ENCODE data around the gene PLXNA4. TPM values are rescaled to one million over a fixed set of nuclear protein-coding genes. Genes with fewer than 3 reads are reported as not detected.
A peak's percentile ranks its signal among the peaks of the same experiment; 100 is the strongest.

PLXNA4 gene
- total and polyA plus RNA-seq, 9 of the 15 experiments (the other 6 are each of a cell fraction or from before 2014, with no cell fraction given), result under 0.01 to 0.09 TPM; not detected in 7

DNA sequence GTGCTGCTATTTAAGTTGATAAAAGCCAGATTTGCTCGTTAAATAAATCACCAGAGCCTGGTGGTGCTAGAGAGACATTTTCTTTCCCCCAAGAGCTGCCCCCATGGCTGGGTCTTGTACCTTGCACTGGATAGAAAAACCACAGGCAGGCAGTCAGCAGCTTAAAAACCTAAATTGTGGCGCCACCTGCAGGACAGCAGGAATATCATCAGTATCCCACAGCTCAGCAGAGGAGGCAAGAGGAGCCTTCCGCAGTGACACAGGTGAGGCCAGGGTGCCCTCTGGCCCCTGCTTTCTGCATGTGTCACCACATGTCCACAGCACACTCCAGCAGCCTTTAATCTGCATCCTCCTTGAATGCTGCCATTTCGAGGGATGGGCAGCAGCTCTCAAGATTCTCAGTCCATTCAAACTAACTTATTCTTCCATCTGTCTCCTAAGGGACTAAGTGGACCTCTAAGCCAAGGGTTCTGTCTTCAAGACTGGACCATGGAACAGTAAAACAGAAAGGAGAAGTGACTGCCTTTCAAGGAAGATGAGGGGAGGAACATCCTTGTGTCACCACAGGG lies 4.5 kb upstream of the PLXNA4 start (continued):
- TF ChIP-seq DEAF1 (CRISPR knock-in tag; IDR thresholded peaks at IDR 0.05), result peak; percentile 88
- TF ChIP-seq ZNF695 (CRISPR knock-in tag; IDR thresholded peaks at IDR 0.05), result 0 out of 2 replicates have a peak, but pooled peaks have one; percentile 8
- no peak for TF ChIP-seq ZNF263 (CRISPR knock-in tag; IDR thresholded peaks at IDR 0.05; ENCODE audit: borderline replicate concordance)
- TF ChIP-seq RB1 (IDR thresholded peaks at IDR 0.05; ENCODE audit: low read depth), result 0 out of 2 replicates have a peak, but pooled peaks have one; percentile 27
- TF ChIP-seq STAG1 (CRISPR knock-in tag; IDR thresholded peaks at IDR 0.05; ENCODE audit: borderline replicate concordance), result peak; percentile 86
- 0 out of 2 replicates have a peak, but pooled peaks have one; percentile 11 for TF ChIP-seq ZNF408 (CRISPR knock-in tag; IDR thresholded peaks at IDR 0.05; ENCODE audit: low read depth)
- TF ChIP-seq SREBF1 (IDR thresholded peaks at IDR 0.05; ENCODE audit: borderline replicate concordance, low read depth, low read length), result peak; percentile 30; the same call in 1 of the 2 replicates
- peak; percentile 85 for TF ChIP-seq SMC3 (conservative IDR thresholded peaks at IDR 0.05; ENCODE audit: insufficient read depth, low read depth, low read length)
- TF ChIP-seq, protein P1, sequence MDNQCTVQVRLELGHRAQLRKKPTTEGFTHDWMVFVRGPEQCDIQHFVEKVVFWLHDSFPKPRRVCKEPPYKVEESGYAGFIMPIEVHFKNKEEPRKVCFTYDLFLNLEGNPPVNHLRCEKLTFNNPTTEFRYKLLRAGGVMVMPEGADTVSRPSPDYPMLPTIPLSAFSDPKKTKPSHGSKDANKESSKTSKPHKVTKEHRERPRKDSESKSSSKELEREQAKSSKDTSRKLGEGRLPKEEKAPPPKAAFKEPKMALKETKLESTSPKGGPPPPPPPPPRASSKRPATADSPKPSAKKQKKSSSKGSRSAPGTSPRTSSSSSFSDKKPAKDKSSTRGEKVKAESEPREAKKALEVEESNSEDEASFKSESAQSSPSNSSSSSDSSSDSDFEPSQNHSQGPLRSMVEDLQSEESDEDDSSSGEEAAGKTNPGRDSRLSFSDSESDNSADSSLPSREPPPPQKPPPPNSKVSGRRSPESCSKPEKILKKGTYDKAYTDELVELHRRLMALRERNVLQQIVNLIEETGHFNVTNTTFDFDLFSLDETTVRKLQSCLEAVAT (IDR thresholded peaks at IDR 0.05), result no peak
- TF ChIP-seq CC2D1A (IDR thresholded peaks at IDR 0.05), result 0 out of 2 replicates have a peak, but pooled peaks have one; percentile 60
- peak in 1 of 3 experiments; percentile 28 for TF ChIP-seq YY1 (IDR thresholded peaks at IDR 0.05; ENCODE audit: borderline replicate concordance in 1 of 3, control insufficient read depth in 1 of 3, extremely low read depth in 1 of 3, insufficient read depth in 3 of 3, insufficient read length in 1 of 3, insufficient replicate concordance in 2 of 3, low read depth in 1 of 3, low read length in 2 of 3)
- TF ChIP-seq RNF2 (IDR thresholded peaks at IDR 0.05), result no peak
- peak; percentile 84 for TF ChIP-seq REST (IDR thresholded peaks at IDR 0.05; ENCODE audit: borderline replicate concordance)
- no peak for TF ChIP-seq REST (CRISPR knock-in tag; IDR thresholded peaks at IDR 0.05; ENCODE audit: low read depth)
